Type B pancreatic cell (in vitro differentiated cells): ENCODE data around the gene SMG6. TPM values are rescaled to one million over a fixed set of nuclear protein-coding genes. Genes with fewer than 3 reads are reported as not detected.
A peak's percentile ranks its signal among the peaks of the same experiment; 100 is the strongest.

ENCODE experiments used
- DNase-seq: peaks from one replicate; pipeline ENCODE4 v3.0.0; 2021; ENCODE audit warnings: mixed read lengths; ENCODE audit not compliant: unreplicated experiment; ENCODE audit errors: extremely low spot score
- H3K27ac Mint-ChIP-seq: 2 replicates; pipeline ENCODE4 v1.8.0; 2021; ENCODE audit warnings: mild to moderate bottlenecking, mixed read lengths
- H3K27me3 Mint-ChIP-seq: 2 replicates; pipeline ENCODE4 v1.8.0; 2021; ENCODE audit warnings: mixed read lengths
- H3K36me3 Mint-ChIP-seq: 2 replicates; pipeline ENCODE4 v1.8.0; 2021; ENCODE audit warnings: mixed read lengths
- H3K4me1 Mint-ChIP-seq: one replicate; pipeline ENCODE4 v1.8.0; 2021; ENCODE audit warnings: mixed read lengths; ENCODE audit not compliant: unreplicated experiment
- H3K4me3 Mint-ChIP-seq: 2 replicates; pipeline ENCODE4 v1.8.0; 2021; ENCODE audit warnings: mild to moderate bottlenecking, mixed read lengths
- H3K9me3 Mint-ChIP-seq: 2 replicates; pipeline ENCODE4 v1.8.0; 2021; ENCODE audit warnings: mixed read lengths
- CTCF ChIP-seq: fragments of 200-600 bp; sonication (generic); conservative IDR thresholded peaks from 2 replicates; pipeline ENCODE4 v1.5.0; 2021; ENCODE audit warnings: antibody characterized with exemption, mild to moderate bottlenecking
- total RNA-seq: library from RNA; stranded (reverse); gene quantifications from 2 replicates; pipeline ENCODE4 v1.2.1, GENCODE V29; 2021; ENCODE audit warnings: low replicate concordance

The SMG6 gene
- total RNA-seq, 1 donor from 2014 or later, result 39.0 TPM

GRCh38 chr17:2138761-2139160, 164.8 kb downstream of the SMG6 start:
- Mint-ChIP-seq H3K4me1 (peaks cover 27% of the 10 kb centered on the region), H3K36me3 (peaks cover 9% of the 10 kb centered on the region), H3K4me3 (peak overlapping the region; percentile 69), H3K27me3 (no peaks in the 10 kb centered on the region), H3K9me3 (no peaks in the 10 kb centered on the region), H3K27ac (peak overlapping the region; percentile 77)
- TF ChIP-seq CTCF, result no peak
- DNase-seq, result no peak

GRCh38 chr17:2138318-2138717, 165.3 kb downstream of the SMG6 start:
- no peak for DNase-seq
- H3K4me3 Mint-ChIP-seq, result peak overlapping the region; percentile 69
- peak overlapping the region; percentile 77 for H3K27ac Mint-ChIP-seq
- H3K4me1 Mint-ChIP-seq, result peaks cover 27% of the 10 kb centered on the region
- H3K9me3 Mint-ChIP-seq, result no peaks in the 10 kb centered on the region
- no peaks in the 10 kb centered on the region for H3K27me3 Mint-ChIP-seq
- TF ChIP-seq CTCF, result no peak
- H3K36me3 Mint-ChIP-seq, result peaks cover 6% of the 10 kb centered on the region

GRCh38 chr17:2137342-2138098, 166.1 kb downstream of the SMG6 start:
- H3K27me3 Mint-ChIP-seq, result no peaks in the 10 kb centered on the region
- H3K36me3 Mint-ChIP-seq, result peaks cover 3% of the 10 kb centered on the region
- no peak for TF ChIP-seq CTCF
- H3K4me3 Mint-ChIP-seq, result peak overlapping the region; percentile 69
- H3K27ac Mint-ChIP-seq, result peak overlapping the region; percentile 77
- no peak for DNase-seq
- H3K9me3 Mint-ChIP-seq, result no peaks in the 10 kb centered on the region
- H3K4me1 Mint-ChIP-seq, result peaks cover 27% of the 10 kb centered on the region

- no peaks in the 10 kb centered on the region for H3K27me3 Mint-ChIP-seq
- TF ChIP-seq CTCF, result no peak
- H3K36me3 Mint-ChIP-seq, result peaks cover 3% of the 10 kb centered on the region
- H3K4me1 Mint-ChIP-seq, result peaks cover 27% of the 10 kb centered on the region
- H3K27ac Mint-ChIP-seq, result peak overlapping the region; percentile 30
- no peak for DNase-seq
- H3K9me3 Mint-ChIP-seq, result no peaks in the 10 kb centered on the region
- no peak overlapping the region for H3K4me3 Mint-ChIP-seq
Observed at GRCh38 chr17:2136241-2136640, 167.3 kb downstream of the SMG6 start.

GRCh38 chr17:2128011-2128410, 175.6 kb downstream of the SMG6 start:
- H3K4me3 Mint-ChIP-seq, result no peak overlapping the region
- H3K36me3 Mint-ChIP-seq, result peaks cover 13% of the 10 kb centered on the region
- no peak for DNase-seq
- H3K9me3 Mint-ChIP-seq, result no peaks in the 10 kb centered on the region
- TF ChIP-seq CTCF, result no peak
- H3K27ac Mint-ChIP-seq, result no peak overlapping the region
- peaks cover 24% of the 10 kb centered on the region for H3K4me1 Mint-ChIP-seq
- H3K27me3 Mint-ChIP-seq, result no peaks in the 10 kb centered on the region
